GM18502 (cell line): Measurements from ENCODE around the gene CDH22.

ENCODE experiments used
- ATAC-seq: cut with Tn5 transposase; IDR thresholded peaks from one replicate; pipeline ENCODE4 v1.9.1; 2021; ENCODE audit warnings: mild to moderate bottlenecking; ENCODE audit not compliant: unreplicated experiment, poor library complexity

Gene CDH22

GRCh38 chr20:46204594-46205186 lies 103.6 kb downstream of the CDH22 start:
- no peak for ATAC-seq

DNA sequence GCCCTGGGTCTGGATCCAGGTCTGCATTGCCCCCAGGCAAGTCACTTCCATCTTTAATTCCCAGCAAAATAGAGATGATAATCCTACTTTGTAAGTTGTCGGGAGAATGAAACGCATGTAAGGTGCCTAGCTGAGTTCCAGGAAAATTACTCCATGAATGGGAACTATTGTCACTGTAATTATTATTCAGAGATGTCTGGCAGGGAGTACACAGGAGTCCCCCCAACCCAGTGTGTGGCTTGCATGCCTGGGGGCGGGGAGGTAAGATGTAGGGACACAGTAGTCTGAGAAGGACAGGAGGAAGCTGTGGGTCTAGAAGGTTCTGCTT lies 104.8 kb downstream of the CDH22 start:
- ATAC-seq: no peak

GRCh38 chr20:46202766-46203509 lies 105.4 kb downstream of the CDH22 start:
- ATAC-seq: no peak

- no peak for ATAC-seq
Measured at GRCh38 chr20:46200582-46201570, 107.4 kb downstream of the CDH22 start.

DNA sequence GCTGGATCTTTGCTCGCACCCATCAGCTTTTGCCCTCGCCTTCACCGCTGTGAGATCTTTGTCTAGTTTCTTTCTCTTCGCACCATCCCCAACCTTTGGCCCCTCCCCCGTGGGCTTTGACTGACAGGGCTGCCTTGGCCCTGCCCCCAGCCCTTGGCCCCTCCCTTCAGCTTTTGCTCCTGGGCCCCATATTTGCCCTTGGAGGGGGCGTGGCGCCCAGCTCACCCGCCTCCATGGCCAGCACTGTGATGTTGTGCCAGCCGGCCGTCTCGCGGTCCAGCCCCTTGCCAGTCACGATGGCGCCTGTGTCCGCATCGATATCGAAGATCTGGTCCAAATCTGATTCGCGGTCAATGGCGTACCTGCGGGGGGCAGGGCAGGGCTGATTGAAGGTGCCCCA lies 109.1 kb downstream of the CDH22 start:
- ATAC-seq: no peak

GRCh38 chr20:46196990-46197389 lies 111.3 kb downstream of the CDH22 start:
- no peak for ATAC-seq

DNA sequence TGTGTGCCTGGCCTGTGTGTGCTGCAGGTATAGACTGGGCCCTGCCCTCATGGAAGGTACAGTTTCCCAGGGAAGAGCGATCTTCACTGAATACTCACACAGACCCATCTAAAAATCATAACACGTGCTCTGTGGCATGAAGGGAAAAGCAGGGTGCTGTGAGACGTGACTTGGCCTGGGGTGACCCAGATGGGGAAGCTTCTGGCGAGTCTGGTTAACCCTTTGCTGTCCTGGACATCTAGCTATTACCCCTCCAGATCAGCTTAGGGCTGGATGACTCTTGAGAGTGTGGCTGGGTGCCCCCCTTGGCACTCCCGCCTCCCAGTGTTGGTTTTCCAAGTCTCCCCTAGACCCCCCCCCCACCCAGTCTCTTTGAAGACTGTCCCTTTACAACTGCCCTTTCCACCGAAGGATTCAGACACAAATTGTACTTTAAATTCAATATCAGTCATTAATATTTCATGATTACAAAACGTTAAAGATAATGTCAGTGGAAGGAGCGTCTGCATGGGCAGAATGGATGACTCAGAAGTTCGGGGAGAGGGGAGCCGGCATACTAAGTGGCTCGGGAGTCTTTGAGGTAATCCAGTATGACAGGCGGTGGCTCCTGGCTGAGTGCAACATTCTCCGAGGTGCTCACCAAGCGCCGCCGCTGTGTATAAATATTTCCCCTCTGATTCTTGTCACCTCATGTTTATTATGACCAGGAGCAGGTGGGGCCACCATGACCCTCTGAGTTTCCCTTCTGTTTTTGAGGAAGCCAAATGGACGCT lies 112.8 kb downstream of the CDH22 start:
- no peak for ATAC-seq

- no peak for ATAC-seq
Measured at GRCh38 chr20:46194409-46194808, 113.9 kb downstream of the CDH22 start.

- ATAC-seq: no peak
Measured at GRCh38 chr20:46192376-46192944, 115.8 kb downstream of the CDH22 start.

DNA sequence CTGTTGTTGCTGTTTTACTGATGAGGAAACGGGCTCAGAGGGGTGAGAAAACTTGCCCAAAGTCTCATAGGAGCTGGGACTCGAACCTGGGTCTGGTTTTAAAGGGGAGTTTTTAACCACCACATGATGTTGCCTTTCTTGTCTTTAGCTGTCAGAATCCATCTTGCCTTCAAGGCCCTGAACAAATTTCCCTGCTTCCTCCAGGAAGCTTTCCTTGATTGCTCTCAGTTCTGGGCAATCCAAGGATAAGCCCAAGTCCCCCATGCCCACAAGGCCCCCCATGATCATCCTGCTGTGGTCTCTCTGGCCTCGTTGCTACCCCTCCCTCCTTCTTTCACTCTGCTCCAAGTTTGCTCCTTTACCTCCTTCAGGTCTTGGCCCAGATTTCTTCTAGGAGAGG lies 116.7 kb downstream of the CDH22 start:
- no peak for ATAC-seq

GRCh38 chr20:46191168-46191540 lies 117.1 kb downstream of the CDH22 start:
- ATAC-seq: no peak

DNA sequence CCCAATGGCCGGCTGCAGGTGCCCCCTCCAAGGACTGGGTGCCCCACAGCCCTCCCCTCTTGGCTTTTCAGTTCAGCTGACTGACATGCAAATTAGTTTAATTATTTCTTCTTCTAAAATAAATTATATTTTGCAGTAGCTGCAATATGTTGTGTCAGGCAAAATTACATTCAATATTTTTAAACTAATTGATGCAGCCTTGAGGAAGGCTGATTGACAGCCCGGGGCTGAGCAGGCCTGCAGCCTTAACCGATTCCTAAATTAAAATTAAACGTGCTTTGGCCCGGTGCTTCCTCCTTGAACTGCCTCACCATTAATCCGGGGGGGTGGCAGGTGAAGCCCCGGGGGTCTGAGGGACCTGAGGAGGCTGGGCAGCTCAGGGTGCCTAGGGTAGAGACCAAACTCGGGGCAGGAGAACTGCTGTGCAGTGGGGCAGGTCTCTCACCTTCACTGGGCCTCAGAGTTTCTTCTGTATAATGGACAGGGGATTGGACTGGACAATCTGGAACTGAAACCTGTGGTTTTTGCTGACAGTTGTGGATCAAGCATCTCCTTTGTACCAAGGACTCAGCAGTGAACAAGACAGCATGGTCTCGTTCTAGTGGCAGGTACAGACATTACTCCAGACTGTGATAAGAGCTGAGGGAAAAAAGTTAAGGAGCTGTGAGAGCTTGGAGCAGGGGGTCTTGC lies 117.7 kb downstream of the CDH22 start:
- ATAC-seq: no peak

GRCh38 chr20:46188866-46189541 lies 119.3 kb downstream of the CDH22 start:
- ATAC-seq: no peak

GRCh38 chr20:46186210-46186609 lies 122.1 kb downstream of the CDH22 start:
- no peak for ATAC-seq

DNA sequence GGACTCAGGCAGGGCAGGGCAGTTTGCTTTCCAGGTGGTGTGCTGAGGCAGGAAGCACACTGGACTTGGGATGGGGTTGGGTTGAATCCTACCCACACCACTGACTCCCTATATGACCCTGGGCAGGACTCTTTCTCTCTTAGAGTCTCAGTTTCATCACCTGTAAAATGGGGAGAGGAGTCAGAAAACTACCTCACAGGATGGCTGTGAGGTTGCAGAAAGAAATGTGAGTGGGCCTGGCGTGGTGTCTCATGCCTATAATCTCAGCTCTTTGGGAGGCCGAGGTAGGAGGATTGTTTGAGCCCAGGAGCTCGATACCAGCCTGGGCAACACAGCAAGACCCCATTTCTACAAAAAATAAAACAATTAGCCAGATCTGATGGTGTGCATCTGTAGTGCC lies 122.9 kb downstream of the CDH22 start:
- ATAC-seq: no peak

- ATAC-seq: no peak
Measured at GRCh38 chr20:46183768-46184167, 124.5 kb downstream of the CDH22 start.

DNA sequence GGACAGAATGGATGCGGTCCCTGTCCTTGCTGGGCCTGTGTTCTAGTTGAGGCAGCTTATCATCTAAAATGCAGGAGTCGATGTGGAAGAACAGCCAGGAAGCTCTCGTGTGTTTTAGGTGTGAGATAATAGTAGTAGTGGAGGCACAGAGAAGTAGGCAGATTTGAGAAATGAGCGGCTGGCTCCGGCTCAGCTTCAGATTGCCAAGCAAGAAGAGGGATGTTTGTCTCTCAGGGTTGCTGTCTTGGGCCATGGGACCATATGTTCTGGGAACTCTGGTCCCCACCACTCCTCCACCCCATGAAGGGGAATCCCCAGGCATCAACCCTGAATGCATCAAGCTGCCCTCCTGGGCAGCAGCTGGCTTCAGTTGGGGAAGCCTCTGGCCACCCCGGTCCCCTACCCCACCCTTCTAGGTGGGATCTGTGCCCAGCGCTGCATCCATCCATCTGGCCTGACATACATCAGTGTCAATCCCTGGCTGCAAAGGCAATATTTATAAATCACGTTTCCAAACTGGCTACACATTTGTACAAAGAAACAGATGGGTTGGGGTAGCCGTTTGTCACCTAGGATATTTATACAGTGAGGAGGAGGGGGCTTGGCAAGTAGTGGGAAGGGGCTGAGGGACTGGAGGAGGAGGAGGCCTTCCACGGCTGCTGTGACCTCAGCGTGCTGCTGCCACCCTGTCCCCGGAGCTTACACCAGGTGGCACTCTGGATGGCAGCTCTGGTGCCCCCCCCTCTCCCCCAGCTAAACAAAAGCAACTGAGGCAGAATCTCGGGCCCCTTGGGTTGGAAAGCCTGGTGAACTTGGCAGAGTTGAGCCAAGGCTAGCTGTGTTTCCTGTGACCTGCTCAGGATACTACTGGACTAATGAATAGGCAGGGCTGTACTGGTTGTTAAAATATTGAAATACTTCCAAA lies 125.8 kb downstream of the CDH22 start:
- ATAC-seq: no peak

- ATAC-seq: no peak
Measured at GRCh38 chr20:46179862-46180261, 128.4 kb downstream of the CDH22 start.
